MM.1S (cell line): ENCODE measurements around the gene TLCD5.

Experiments
- DNase-seq: peaks from one replicate; pipeline ENCODE4 v3.0.0-alpha.2; 2015
- H2AFZ ChIP-seq: fragments of 300-600 bp; sonication (generic); 2 replicates; pipeline ENCODE4 v1.6.0; 2016; ENCODE audit warnings: antibody characterized with exemption, low read length
- H3F3A ChIP-seq: fragments of 300-600 bp; sonication (generic); 2 replicates; pipeline ENCODE4 v1.6.1; 2016; ENCODE audit warnings: mild to moderate bottlenecking, antibody characterized with exemption, low read length, moderate library complexity, mixed read lengths; ENCODE audit not compliant: insufficient read depth
- H3K27ac ChIP-seq: fragments of 300-600 bp; sonication (generic); 2 replicates; pipeline ENCODE4 v1.5.1; 2016; ENCODE audit warnings: mild to moderate bottlenecking, low read length
- H3K27me3 ChIP-seq: fragments of 300-600 bp; sonication (generic); replicated peaks from 2 replicates; pipeline ENCODE4 v1.6.0; 2016; ENCODE audit warnings: low read length; ENCODE audit not compliant: insufficient read depth
- H3K36me3 ChIP-seq: fragments of 300-600 bp; sonication (generic); replicated peaks from 2 replicates; pipeline ENCODE4 v1.6.1; 2016; ENCODE audit warnings: mild to moderate bottlenecking, low read length, mixed read lengths; ENCODE audit not compliant: insufficient read depth
- H3K4me1 ChIP-seq: fragments of 300-600 bp; sonication (generic); 2 replicates; pipeline ENCODE4 v1.6.1; 2016; ENCODE audit warnings: low read length, mixed read lengths
- H3K4me2 ChIP-seq: fragments of 300-600 bp; sonication (generic); 2 replicates; pipeline ENCODE4 v1.6.0; 2016; ENCODE audit warnings: low read depth, low read length
- H3K4me3 ChIP-seq: fragments of 300-600 bp; sonication (generic); 2 replicates; pipeline ENCODE4 v1.5.1; 2016; ENCODE audit warnings: low read length, mixed read lengths
- H3K79me2 ChIP-seq: fragments of 300-600 bp; sonication (generic); 2 replicates; pipeline ENCODE4 v1.6.1; 2016; ENCODE audit warnings: mixed run types, low read length, mixed read lengths
- H3K9ac ChIP-seq: fragments of 300-600 bp; sonication (generic); 2 replicates; pipeline ENCODE4 v1.6.1; 2016; ENCODE audit warnings: low read length, mixed read lengths
- H3K9me2 ChIP-seq: fragments of 300-600 bp; sonication (generic); replicated peaks from 2 replicates; pipeline ENCODE4 v1.6.1; 2016; ENCODE audit warnings: mild to moderate bottlenecking, low read length, mixed read lengths; ENCODE audit not compliant: insufficient read depth
- H3K9me3 ChIP-seq: fragments of 300-600 bp; sonication (generic); replicated peaks from 2 replicates; pipeline ENCODE4 v1.6.1; 2016; ENCODE audit warnings: mild to moderate bottlenecking, low read length, mixed read lengths; ENCODE audit not compliant: insufficient read depth
- H4K20me1 ChIP-seq: fragments of 300-600 bp; sonication (generic); 2 replicates; pipeline ENCODE4 v1.6.1; 2016; ENCODE audit warnings: mild to moderate bottlenecking, low read length, moderate library complexity, mixed read lengths; ENCODE audit not compliant: insufficient read depth
- CTCF ChIP-seq: fragments of 300-600 bp; sonication (generic); IDR thresholded peaks from 2 replicates; pipeline ENCODE4 v1.5.1; 2016; ENCODE audit warnings: antibody characterized with exemption, low read length, mixed read lengths
- EZH2 ChIP-seq: fragments of 300-600 bp; sonication (generic); optimal IDR thresholded peaks from 2 replicates; pipeline ENCODE3; 2017; ENCODE audit warnings: low read depth, mild to moderate bottlenecking, antibody characterized with exemption, low read length, mixed read lengths
- EZH2phosphoT487 ChIP-seq: fragments of 300-600 bp; sonication (generic); IDR thresholded peaks from 2 replicates; pipeline ENCODE4 v1.6.1; 2018; ENCODE audit warnings: antibody characterized with exemption, low read length

TLCD5 gene

GRCh38 chr11:120342226-120342625 lies 17.1 kb downstream of the TLCD5 start:
- no peak overlapping the region for H2AFZ ChIP-seq
- no peaks in the 10 kb centered on the region for H3K9me2 ChIP-seq
- peaks cover 50% of the 10 kb centered on the region for H3F3A ChIP-seq
- peak overlapping the region; percentile 88; the same call in 1 of the 2 replicates for H3K4me2 ChIP-seq
- H3K4me1 ChIP-seq = peaks cover 49% of the 10 kb centered on the region
- DNase-seq = no peak
- H3K36me3 ChIP-seq = 0 out of 2 replicates have a peak, but pooled peaks cover 3% of the 10 kb centered on the region
- H3K27ac ChIP-seq = no peak overlapping the region
- no peaks in the 10 kb centered on the region for H3K27me3 ChIP-seq
- no peaks in the 10 kb centered on the region for H4K20me1 ChIP-seq
- H3K9me3 ChIP-seq = no peaks in the 10 kb centered on the region
- no peak overlapping the region for H3K4me3 ChIP-seq
- TF ChIP-seq EZH2 (no peak), EZH2phosphoT487 (no peak), CTCF (no peak)
- H3K9ac ChIP-seq = no peak overlapping the region
- peaks cover 87% of the 10 kb centered on the region for H3K79me2 ChIP-seq

DNA sequence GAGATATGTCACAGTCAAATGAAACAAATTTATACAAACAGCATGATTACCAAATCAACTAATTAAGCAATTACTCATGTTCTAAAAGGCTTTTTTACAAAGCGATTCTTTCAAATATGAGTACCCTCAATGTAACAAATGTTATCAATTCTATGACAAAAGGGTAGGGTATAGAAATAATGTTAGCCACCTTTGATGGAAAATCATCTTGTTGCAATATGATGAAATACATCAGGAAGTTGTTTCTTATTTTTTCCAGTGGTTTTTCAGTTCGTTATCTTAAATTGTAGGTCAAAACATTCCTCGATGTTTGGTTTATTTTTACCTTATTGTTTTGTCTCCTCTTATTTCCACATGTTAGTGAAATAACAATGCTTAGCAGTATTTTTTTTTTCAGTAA lies 17.6 kb downstream of the TLCD5 start:
- peak overlapping the region; percentile 88 for H3K4me2 ChIP-seq
- no peaks in the 10 kb centered on the region for H4K20me1 ChIP-seq
- H3K4me3 ChIP-seq = no peak overlapping the region
- H3K27me3 ChIP-seq = no peaks in the 10 kb centered on the region
- H3K4me1 ChIP-seq = peaks cover 53% of the 10 kb centered on the region
- no peak for DNase-seq
- H3K9ac ChIP-seq = no peak overlapping the region
- no peak overlapping the region for H2AFZ ChIP-seq
- peaks cover 48% of the 10 kb centered on the region for H3F3A ChIP-seq
- 0 out of 2 replicates have a peak, but pooled peaks cover 3% of the 10 kb centered on the region for H3K36me3 ChIP-seq
- peaks cover 87% of the 10 kb centered on the region for H3K79me2 ChIP-seq
- no peaks in the 10 kb centered on the region for H3K9me2 ChIP-seq
- peak overlapping the region; percentile 78; the same call in 1 of the 2 replicates for H3K27ac ChIP-seq
- no peaks in the 10 kb centered on the region for H3K9me3 ChIP-seq
- TF ChIP-seq EZH2 = no peak
- no peak for TF ChIP-seq EZH2phosphoT487
- TF ChIP-seq CTCF = no peak

DNA sequence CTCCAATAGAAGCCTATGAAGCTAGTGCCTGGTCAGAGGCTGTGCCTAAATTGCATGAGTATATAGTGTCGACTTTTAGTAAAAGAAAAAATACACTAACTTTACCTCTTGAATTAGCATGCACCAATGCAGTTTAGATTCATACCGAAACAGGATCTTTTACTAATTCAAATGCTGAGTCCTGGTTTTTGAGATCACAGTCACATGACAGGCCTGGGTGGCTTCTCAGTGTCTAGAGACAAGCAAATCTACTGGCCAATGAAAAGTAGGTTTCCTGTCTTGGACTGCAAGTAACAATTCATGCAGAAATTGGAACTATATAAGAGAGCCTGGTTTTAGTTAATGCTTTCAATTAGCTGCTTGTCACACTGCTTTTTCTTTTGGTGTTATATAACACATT lies 18.3 kb downstream of the TLCD5 start:
- H3K9me2 ChIP-seq = no peaks in the 10 kb centered on the region
- no peaks in the 10 kb centered on the region for H3K27me3 ChIP-seq
- peak overlapping the region; percentile 88 for H3K4me2 ChIP-seq
- H3K4me3 ChIP-seq = peak overlapping the region; percentile 45
- peaks cover 48% of the 10 kb centered on the region for H3F3A ChIP-seq
- H2AFZ ChIP-seq = no peak overlapping the region
- H3K4me1 ChIP-seq = peaks cover 53% of the 10 kb centered on the region
- peak; percentile 91 for DNase-seq
- 0 out of 2 replicates have a peak, but pooled peaks cover 3% of the 10 kb centered on the region for H3K36me3 ChIP-seq
- H3K27ac ChIP-seq = peak overlapping the region; percentile 78; the same call in 1 of the 2 replicates
- no peaks in the 10 kb centered on the region for H4K20me1 ChIP-seq
- TF ChIP-seq CTCF (no peak), EZH2 (no peak), EZH2phosphoT487 (no peak)
- no peaks in the 10 kb centered on the region for H3K9me3 ChIP-seq
- peaks cover 87% of the 10 kb centered on the region for H3K79me2 ChIP-seq
- no peak overlapping the region; the same call in 1 of the 2 replicates for H3K9ac ChIP-seq
